HUES64 (cell line): ENCODE data around the gene MLEC.

ENCODE experiments used
- H3K27ac ChIP-seq: 2 replicates; pipeline ENCODE4 v1.7.0; 2013; ENCODE audit warnings: low read depth, low read length, inconsistent platforms
- H3K27me3 ChIP-seq: 2 replicates; pipeline ENCODE4 v1.6.1; 2013; ENCODE audit warnings: mild to moderate bottlenecking, low read length; ENCODE audit not compliant: insufficient read depth
- H3K36me3 ChIP-seq: 2 replicates; pipeline ENCODE4 v1.6.1; 2013; ENCODE audit warnings: mild to moderate bottlenecking, low read length; ENCODE audit not compliant: insufficient read depth
- H3K4me1 ChIP-seq: 2 replicates; pipeline ENCODE4 v1.6.1; 2013; ENCODE audit warnings: mild to moderate bottlenecking, low read length, moderate library complexity; ENCODE audit not compliant: insufficient read depth
- H3K4me3 ChIP-seq: 2 replicates; pipeline ENCODE4 v1.5.1; 2013; ENCODE audit warnings: mild to moderate bottlenecking, low read length, moderate library complexity
- H3K9ac ChIP-seq: 2 replicates; pipeline ENCODE4 v1.6.1; 2013; ENCODE audit warnings: mild to moderate bottlenecking, low read depth, low read length
- H3K9me3 ChIP-seq: 2 replicates; pipeline ENCODE4 v1.6.1; 2013; ENCODE audit warnings: low read depth, low read length; ENCODE audit not compliant: insufficient read depth
- WGBS: fragments of 150-250, 120-280 bp; methylation state at CpG from one replicate; pipeline ENCODE4 v1.1.7; 2013; ENCODE audit warnings: missing lambda C conversion rate; 5-methylcytosine and 5-hydroxymethylcytosine counted together

Gene MLEC

DNA sequence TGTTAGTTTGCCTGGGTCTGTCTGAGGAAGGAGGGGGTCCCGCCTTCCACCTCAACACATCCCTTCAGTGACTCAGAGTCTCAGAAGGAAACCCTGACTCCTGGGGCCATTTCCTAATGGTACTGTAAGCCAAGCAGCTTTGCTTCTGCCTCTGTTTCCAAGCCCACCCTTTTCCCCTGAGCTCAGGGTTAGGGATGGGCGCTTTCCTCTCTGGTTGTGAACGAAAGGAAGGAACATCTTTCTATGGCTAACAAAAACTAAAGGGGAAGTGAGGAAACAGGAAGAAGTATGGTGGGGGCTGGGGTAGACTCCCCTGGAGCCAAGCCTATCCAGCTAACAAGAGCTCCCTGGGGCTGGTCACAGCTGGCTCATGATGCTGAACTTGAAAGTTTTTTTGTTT is 11.7 kb downstream of the MLEC start:
- H3K27ac ChIP-seq, result no peak overlapping the region
- H3K4me3 ChIP-seq, result no peak overlapping the region
- WGBS, result 92% methylated on average over 2 of the region's 3 CpGs

DNA sequence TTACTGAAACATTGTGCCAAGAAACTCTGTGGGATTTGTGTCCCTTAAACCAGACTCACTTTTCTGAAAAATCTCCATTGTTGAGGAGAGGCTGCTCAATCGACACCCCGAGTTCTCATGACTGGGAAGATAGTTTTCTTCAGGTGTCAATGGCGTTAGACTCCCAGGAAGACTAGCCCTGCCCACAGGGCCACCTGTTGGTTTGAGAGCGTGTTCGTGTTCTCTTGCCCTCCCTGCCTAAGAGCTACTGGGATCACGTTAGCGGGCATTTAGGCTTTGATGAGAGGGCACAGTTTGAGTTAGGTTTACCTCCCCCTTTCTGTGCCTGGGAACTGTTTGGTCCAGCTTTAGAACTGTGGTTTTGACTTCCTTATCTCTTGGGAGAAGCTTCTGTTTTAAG is 12.6 kb downstream of the MLEC start:
- no peak overlapping the region for H3K27ac ChIP-seq
- H3K4me1 ChIP-seq, result peaks cover under 1% of the 10 kb centered on the region; the same call in 1 of the 2 replicates
- H3K9ac ChIP-seq, result no peak overlapping the region
- no peaks in the 10 kb centered on the region for H3K9me3 ChIP-seq
- 93% methylated on average over 7 of the region's 7 CpGs for WGBS
- H3K4me3 ChIP-seq, result no peak overlapping the region
- no peaks in the 10 kb centered on the region for H3K27me3 ChIP-seq
- H3K36me3 ChIP-seq, result peaks cover 95% of the 10 kb centered on the region

More for the DNA sequence above, 11.7 kb downstream of the MLEC start:
- Histone ChIP-seq H3K27me3 (no peaks in the 10 kb centered on the region), H3K36me3 (peaks cover 96% of the 10 kb centered on the region), H3K9me3 (no peaks in the 10 kb centered on the region), H3K4me1 (peaks cover 8% of the 10 kb centered on the region; the same call in 1 of the 2 replicates), H3K9ac (no peak overlapping the region)

DNA sequence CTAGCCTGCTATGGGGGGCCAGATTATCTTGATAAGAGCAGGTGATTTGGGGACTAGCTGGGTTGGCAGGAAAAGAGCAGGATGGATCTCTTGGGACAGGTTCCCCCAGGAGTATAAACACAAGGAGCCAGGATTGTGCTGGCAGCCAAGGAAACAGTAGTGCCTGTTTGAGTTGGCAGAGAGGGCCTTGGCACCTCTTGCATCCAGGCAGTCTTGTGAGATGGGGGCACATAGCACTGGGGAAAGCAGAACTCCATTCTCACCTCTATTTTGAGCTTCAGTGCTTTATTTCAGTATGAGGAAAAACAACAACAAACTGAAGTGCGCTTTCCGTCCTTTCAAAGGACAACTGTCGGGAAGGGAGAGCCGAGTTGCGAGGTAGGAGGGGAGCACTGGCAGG is 13.9 kb downstream of the MLEC start:
- no peaks in the 10 kb centered on the region for H3K9me3 ChIP-seq
- H3K27me3 ChIP-seq, result no peaks in the 10 kb centered on the region
- WGBS, result 98% methylated on average over 5 of the region's 5 CpGs
- H3K4me1 ChIP-seq, result no peaks in the 10 kb centered on the region
- H3K9ac ChIP-seq, result no peak overlapping the region
- H3K4me3 ChIP-seq, result no peak overlapping the region
- H3K36me3 ChIP-seq, result peaks cover 87% of the 10 kb centered on the region
- H3K27ac ChIP-seq, result no peak overlapping the region

DNA sequence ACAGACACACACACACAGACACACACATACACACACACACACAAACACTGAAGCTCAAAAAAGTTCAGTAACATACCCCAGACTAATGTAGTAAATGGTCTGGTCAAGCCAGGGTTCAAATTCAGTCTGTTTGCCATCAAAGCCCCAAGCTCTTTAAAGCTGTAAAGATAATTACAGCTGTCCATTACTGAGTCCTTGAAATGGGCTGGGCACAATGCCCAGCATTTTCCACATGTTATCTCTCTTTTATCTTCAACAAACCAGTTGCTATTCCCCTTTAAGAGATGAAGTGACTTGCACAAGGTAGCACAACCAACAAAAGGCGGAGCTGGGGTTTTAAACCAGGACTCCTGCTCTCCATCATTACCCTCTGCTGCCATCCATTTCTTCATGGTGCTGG is 15.7 kb downstream of the MLEC start:
- no peaks in the 10 kb centered on the region for H3K27me3 ChIP-seq
- no peak overlapping the region for H3K9ac ChIP-seq
- H3K27ac ChIP-seq, result no peak overlapping the region
- no peak overlapping the region for H3K4me3 ChIP-seq
- H3K9me3 ChIP-seq, result no peaks in the 10 kb centered on the region
- peaks cover 69% of the 10 kb centered on the region for H3K36me3 ChIP-seq
- WGBS, result 95% methylated on average over 1 of the region's 1 CpG
- H3K4me1 ChIP-seq, result no peaks in the 10 kb centered on the region

DNA sequence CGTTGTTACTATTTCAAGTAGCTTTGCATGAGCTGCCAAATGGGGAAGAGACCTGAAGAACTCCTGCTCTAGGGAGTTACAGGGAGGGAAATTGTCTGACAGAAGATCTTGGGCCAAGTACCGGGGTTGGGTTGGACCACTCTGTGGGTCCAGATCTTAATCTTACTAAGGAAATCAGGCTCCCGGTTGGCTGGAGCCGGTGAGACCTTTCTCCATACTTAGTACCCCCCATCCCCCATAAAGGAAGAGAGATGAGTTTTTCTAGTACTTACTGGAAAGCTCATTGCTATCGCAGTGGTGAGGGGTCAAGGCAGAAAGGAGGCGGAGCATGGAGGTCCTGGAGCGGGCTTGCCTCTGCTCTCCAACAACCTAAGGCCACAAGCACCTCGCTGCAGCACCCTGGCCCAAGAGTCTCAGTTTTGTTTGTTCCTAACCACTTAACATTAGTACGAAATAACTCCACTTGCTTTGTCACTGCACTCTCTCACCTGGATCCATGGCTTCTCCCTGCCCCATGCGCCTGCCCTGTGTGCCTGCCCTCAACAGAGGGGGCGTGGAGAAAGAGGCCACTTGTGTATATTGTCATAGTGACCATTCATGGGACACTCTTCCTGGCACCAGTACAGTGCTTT is 16.5 kb downstream of the MLEC start:
- Histone ChIP-seq H3K4me1 (no peaks in the 10 kb centered on the region), H3K27ac (no peak overlapping the region), H3K9me3 (no peaks in the 10 kb centered on the region), H3K9ac (no peak overlapping the region), H3K4me3 (no peak overlapping the region), H3K27me3 (no peaks in the 10 kb centered on the region), H3K36me3 (peaks cover 61% of the 10 kb centered on the region)
- 84% methylated on average over 11 of the region's 11 CpGs for WGBS

DNA sequence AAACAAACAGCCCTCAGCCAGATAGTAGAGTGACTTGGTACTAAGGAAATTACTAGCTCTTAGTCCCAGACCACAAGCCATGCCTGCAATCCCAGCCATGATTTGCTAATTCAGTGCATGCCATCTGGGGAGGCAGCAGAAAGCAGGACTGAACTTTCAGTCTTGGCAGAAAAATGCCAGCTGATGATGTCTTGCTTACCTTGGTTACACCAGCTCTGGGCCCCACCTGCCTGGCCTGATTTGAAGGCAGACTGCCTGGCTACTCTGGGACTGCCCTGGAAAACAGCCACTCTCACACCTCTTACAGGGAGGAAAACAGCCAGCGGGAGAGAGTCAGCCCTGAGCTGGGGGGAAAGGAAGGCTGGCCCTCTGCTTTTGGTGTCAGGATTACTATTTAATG is 18.7 kb downstream of the MLEC start:
- Histone ChIP-seq H3K4me1 (peaks cover 5% of the 10 kb centered on the region; the same call in 1 of the 2 replicates), H3K9me3 (no peaks in the 10 kb centered on the region), H3K36me3 (peaks cover 39% of the 10 kb centered on the region), H3K9ac (no peak overlapping the region), H3K27ac (no peak overlapping the region), H3K27me3 (no peaks in the 10 kb centered on the region), H3K4me3 (no peak overlapping the region)
- no CpG with 5 or more reads among the region's 1 CpG for WGBS

DNA sequence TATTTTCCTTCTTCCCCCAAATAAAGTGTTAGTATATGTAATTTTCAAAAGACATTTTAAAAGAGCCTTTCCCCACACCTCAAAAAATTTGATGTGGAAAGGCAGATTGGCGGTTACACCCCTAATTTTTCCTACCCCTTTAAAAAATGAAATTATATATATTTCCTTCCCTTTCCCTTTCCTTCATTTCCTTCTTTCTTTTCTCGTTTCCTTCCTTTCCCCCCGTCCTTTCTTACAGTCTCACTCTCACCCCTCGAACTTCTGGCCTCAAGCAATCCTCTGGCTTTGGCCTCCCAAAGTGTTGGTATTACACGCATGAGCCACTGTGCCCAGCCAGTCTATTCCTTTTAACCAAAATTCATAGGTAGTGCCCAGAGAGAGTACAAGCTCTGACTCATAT is 19.1 kb downstream of the MLEC start:
- peaks cover 5% of the 10 kb centered on the region; the same call in 1 of the 2 replicates for H3K4me1 ChIP-seq
- H3K4me3 ChIP-seq, result no peak overlapping the region
- H3K9ac ChIP-seq, result no peak overlapping the region
- H3K27me3 ChIP-seq, result no peaks in the 10 kb centered on the region
- H3K9me3 ChIP-seq, result no peaks in the 10 kb centered on the region
- 75% methylated on average over 5 of the region's 5 CpGs for WGBS
- H3K36me3 ChIP-seq, result peaks cover 35% of the 10 kb centered on the region
- no peak overlapping the region for H3K27ac ChIP-seq

DNA sequence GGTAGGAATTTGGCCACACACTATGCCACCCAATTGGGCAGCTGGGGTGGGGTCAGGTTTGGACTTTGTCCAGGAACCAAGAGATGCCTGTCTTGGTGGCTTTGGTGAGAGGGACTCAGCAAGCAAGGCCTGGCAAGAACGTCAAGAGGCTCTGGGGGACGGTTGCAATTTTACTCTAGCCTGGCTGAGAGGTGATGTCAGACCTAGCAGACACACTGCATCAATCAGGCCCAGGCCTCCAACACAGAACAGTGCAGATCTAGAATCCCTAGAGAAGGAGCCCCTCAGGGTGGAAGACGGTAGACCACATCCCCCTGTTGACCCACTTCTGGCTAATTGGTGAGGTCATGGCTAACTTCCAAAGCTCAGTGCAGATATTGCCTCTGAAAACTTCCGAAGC is 21.7 kb downstream of the MLEC start:
- Histone ChIP-seq H3K4me3 (no peak overlapping the region), H3K27me3 (no peaks in the 10 kb centered on the region), H3K36me3 (peaks cover 21% of the 10 kb centered on the region), H3K27ac (no peak overlapping the region), H3K9ac (no peak overlapping the region), H3K4me1 (peaks cover 14% of the 10 kb centered on the region; the same call in 1 of the 2 replicates), H3K9me3 (no peaks in the 10 kb centered on the region)
- WGBS, result 94% methylated on average over 4 of the region's 4 CpGs

DNA sequence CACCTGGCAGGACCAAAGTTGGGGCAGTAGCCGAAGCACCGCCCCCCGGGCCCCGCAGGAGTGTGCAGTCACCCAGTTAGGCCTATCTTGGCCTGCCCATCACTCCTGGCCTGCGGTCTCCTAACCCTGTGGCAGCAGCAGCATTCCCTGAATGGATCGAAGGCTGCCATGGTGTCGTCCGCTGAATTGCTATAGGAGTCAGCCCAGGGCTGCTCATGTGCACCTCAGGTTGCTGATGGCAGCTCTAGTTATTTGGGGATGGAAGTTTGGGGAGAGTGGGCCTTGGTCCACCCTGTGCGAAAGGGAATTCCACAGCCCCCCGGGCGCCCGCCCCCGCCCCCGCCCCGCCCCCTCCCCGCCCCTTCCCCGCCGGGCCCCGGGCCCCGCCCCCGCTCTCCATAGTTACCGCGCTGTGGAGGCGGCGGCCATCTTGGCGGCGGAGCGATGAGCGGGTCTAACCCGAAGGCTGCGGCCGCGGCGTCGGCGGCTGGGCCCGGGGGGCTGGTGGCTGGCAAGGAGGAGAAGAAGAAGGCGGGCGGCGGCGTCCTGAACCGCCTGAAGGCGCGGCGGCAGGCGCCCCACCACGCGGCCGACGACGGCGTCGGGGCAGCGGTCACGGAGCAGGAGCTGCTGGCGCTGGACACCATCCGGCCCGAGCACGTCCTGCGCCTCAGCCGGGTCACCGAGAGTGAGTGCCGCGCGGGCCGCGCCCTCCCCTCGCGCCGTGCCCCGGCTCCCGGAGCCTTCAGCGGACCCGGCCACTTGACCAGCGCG is 23.3 kb downstream of the MLEC start, which contains the start of gene UNC119B:
UNC119B (plus strand) TSS at position 428 of the 774 bp plus-strand sequence; CDS start at position 445, 17 bp downstream.
- Histone ChIP-seq H3K4me3 (peak within 1 kb of the TSS; percentile 94), H3K27me3 (no peaks in the 10 kb centered on the region), H3K9ac (peak within 1 kb of the TSS; percentile 93), H3K27ac (peak within 1 kb of the TSS; percentile 66), H3K4me1 (peaks cover 14% of the 10 kb centered on the region; the same call in 1 of the 2 replicates), H3K9me3 (no peaks in the 10 kb centered on the region), H3K36me3 (peaks cover 25% of the 10 kb centered on the region)
- 2% methylated on average over 69 of the region's 76 CpGs for whole genome bisulfite sequencing

DNA sequence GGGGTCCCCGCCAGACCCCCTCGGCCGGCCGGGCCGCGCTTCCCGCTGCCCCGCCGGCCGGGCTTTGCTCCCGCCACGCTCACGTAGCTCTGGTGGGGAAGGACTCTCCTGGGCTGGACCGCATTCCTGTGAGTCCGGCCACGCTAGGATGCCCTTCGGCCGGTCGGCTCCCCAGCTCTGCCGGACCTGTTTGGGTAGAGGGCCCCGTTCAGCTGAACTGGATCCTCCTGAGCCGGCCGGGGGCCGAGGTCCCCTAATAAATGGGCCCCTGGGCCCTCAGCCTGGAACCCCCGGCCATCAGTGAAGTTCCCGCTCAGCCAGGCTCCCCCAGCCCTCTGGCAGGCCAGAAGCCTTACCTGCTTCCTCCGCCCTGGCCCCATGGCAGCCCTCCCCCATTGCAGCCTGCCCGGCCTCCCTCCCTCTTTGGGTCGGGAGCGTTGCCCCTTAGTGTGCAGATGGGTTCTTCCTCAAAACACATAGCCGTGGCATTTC is 23.9 kb downstream of the MLEC start:
- Histone ChIP-seq H3K4me1 (peaks cover 14% of the 10 kb centered on the region; the same call in 1 of the 2 replicates), H3K9ac (peak overlapping the region; percentile 93), H3K27me3 (no peaks in the 10 kb centered on the region), H3K4me3 (peak overlapping the region; percentile 94), H3K27ac (peak overlapping the region; percentile 66), H3K36me3 (peaks cover 29% of the 10 kb centered on the region), H3K9me3 (no peaks in the 10 kb centered on the region)
- under 1% methylated on average over 31 of the region's 31 CpGs for WGBS

DNA sequence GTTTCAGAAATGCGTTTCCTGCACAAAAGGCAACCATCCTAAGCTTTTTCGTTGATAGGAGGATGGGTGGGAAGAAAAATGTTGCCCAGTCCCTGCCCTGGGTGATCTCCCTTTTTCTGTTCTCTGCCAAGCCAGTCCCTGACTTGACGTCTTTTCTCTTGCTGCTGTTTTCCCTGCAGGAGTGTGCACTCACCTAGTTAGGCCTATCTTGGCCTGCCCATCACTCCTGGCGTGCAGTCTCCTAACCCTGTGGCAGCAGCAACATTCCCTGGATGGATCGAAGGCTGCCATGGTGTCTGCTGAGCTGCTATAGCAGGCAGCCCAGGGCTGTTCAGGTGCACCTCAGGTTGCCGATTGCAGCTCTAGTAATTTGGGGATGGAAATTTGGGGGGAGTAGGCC is 24.5 kb downstream of the MLEC start:
- no peaks in the 10 kb centered on the region for H3K27me3 ChIP-seq
- peak overlapping the region; percentile 93 for H3K9ac ChIP-seq
- H3K27ac ChIP-seq, result no peak overlapping the region
- WGBS, result 43% methylated on average over 6 of the region's 6 CpGs
- peak overlapping the region; percentile 94 for H3K4me3 ChIP-seq
- peaks cover 14% of the 10 kb centered on the region; the same call in 1 of the 2 replicates for H3K4me1 ChIP-seq
- no peaks in the 10 kb centered on the region for H3K9me3 ChIP-seq
- peaks cover 35% of the 10 kb centered on the region for H3K36me3 ChIP-seq
